ENCODE measurements around the gene C19orf38.

DNA sequence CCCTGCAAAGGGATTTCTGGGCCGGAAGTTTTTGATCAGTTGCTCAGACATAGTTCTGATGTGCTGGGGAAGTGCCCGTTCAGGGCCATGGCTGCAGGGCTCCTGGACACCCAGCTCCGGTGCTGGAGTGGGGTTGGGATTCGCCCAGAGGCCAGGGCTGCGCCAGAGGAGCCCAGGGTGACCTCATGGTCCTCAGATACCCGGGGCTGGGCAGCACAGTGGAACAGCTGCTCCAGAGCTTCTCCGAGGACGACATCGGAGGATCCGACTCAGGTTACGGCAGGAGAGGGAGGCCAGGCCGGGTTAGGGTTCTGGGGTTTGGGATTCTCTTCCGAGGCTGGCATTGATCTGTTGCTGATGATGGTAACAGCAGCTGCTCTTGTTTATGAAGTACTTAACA is 44.0 kb downstream of the C19orf38 start:
- TF ChIP-seq, protein P1, sequence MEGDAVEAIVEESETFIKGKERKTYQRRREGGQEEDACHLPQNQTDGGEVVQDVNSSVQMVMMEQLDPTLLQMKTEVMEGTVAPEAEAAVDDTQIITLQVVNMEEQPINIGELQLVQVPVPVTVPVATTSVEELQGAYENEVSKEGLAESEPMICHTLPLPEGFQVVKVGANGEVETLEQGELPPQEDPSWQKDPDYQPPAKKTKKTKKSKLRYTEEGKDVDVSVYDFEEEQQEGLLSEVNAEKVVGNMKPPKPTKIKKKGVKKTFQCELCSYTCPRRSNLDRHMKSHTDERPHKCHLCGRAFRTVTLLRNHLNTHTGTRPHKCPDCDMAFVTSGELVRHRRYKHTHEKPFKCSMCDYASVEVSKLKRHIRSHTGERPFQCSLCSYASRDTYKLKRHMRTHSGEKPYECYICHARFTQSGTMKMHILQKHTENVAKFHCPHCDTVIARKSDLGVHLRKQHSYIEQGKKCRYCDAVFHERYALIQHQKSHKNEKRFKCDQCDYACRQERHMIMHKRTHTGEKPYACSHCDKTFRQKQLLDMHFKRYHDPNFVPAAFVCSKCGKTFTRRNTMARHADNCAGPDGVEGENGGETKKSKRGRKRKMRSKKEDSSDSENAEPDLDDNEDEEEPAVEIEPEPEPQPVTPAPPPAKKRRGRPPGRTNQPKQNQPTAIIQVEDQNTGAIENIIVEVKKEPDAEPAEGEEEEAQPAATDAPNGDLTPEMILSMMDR (IDR thresholded peaks at IDR 0.05; ENCODE audit: low read depth, low read length), result no peak
- TF ChIP-seq EZH2phosphoT487 (IDR thresholded peaks at IDR 0.05; ENCODE audit: low read depth), result no peak
